GM15510 (cell line): ENCODE data around the gene MSI2.

Experiments used
- POLR2A ChIP-seq: IDR thresholded peaks from 3 replicates; pipeline ENCODE4 v1.6.1; 2011; ENCODE audit warnings: borderline replicate concordance; ENCODE audit not compliant: insufficient read length; ENCODE audit errors: extremely low read depth

Gene MSI2

DNA sequence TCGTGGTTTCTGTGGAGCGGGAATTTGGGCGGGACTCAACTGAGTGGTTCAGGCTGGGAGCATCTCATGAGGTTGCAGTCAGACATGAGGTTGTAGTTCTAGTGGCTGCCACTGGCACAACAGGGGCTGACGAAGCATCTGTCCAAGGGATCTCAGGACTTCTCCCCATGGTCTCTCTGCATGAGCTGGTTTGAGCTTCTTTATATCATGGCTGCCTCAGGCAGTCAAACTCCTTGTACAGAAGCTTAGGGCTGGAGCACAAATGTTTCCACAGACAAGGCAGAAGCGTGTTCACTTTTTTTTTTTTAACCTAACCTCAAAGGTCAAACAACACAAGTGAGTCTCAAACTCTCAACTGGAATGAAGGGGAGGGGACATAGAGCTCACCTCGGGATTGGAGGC is 243.3 kb downstream of the MSI2 start:
- TF ChIP-seq POLR2A = no peak

GRCh38 chr17:57501016-57501415 is 244.7 kb downstream of the MSI2 start:
- no peak for TF ChIP-seq POLR2A

GRCh38 chr17:57502022-57502421 is 245.7 kb downstream of the MSI2 start:
- TF ChIP-seq POLR2A = no peak

GRCh38 chr17:57502811-57503241 is 246.5 kb downstream of the MSI2 start:
- no peak for TF ChIP-seq POLR2A

DNA sequence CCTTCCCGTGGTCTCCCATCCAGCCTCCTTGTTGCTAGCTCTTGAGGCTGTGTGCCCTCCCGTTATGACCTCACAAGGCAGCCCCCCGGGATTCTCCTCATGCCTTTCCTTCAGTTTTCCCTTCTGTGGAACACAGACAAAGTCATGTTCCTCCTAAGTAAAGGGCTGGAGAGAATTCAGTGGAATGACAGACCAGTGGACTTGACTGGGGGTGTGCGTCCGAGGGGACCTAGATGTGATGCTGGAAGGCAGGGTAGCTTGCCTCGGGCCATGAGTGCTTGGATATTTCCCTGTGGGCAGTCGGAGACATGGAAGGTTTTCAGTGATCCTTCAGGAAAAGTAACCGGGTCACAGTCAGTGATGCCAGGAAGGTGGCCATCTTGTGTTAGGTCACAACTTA is 247.9 kb downstream of the MSI2 start:
- TF ChIP-seq POLR2A = no peak

DNA sequence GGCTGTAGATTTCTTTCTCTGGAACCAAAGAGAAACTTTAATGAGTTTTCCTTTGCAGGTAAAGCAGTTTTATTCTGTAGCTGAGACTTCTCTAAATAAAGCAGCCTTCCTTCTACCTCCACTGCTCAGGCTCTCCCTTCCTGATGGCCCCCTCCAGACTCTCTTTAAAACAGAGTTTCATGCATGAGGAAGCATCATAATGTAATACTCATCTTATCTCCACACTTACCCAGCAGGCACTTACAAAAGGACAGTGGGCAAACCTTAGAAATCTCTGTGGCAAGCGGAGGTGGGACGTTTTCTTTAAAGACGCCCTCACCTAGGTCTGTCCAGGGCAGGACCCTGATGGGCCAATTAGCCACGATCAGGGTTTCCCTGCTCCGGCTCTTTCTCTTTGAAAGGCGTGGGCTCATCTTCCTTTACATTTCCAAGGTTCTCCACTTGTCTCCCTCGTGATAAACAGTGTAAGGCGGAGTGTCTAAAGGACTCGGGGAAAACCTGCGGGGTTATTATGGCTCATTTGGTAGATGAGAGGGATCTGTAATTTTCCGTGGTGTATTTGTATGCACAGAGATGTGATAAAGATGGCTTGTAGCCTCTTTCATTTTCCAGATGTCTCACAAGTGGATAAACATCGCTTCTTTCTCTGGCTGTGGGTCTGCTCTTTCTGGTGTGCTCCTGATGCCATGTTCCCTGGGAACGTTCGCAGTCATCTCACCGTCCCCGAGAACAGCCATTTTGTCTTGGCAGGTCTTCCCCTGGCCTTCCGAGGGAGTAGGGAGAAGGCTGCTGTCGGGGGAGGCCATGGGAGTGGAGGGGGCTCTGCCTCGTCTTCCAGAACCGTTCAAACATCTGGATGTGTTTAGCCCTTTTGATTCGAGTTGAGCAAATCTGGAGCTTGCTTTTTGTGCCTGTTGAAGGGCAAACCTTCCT is 249.8 kb downstream of the MSI2 start:
- no peak for TF ChIP-seq POLR2A

GRCh38 chr17:57506774-57507127 is 250.4 kb downstream of the MSI2 start:
- no peak for TF ChIP-seq POLR2A

DNA sequence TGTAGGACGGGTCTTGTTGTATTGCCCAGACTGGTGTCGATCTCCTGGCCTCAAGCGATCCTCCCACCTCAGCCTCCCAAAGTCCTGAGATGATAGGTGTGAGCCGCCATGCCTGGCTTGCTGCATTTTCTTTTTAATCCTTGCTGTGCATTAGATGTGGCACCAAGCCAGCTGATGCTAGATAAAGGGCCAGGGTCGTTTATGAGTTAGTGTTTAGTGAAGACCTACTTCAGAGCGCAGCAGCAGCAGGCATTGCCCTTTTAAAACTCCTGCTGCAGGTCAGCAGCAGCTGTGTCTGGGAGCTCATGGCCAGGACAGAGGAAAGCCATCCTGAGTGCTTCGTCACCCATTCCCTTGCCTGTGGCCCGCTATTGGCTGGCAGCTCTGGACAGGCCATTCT is 251.5 kb downstream of the MSI2 start:
- TF ChIP-seq POLR2A = no peak

GRCh38 chr17:57508671-57509070 is 252.3 kb downstream of the MSI2 start:
- no peak for TF ChIP-seq POLR2A

- TF ChIP-seq POLR2A = no peak
These were observed 255.3 kb downstream of the MSI2 start for GRCh38 chr17:57511475-57512123.

- no peak for TF ChIP-seq POLR2A
These were observed 255.9 kb downstream of the MSI2 start for GRCh38 chr17:57512258-57512657.

- TF ChIP-seq POLR2A = no peak
These were observed 256.4 kb downstream of the MSI2 start for GRCh38 chr17:57512691-57513090.

GRCh38 chr17:57513569-57513968 is 257.2 kb downstream of the MSI2 start:
- TF ChIP-seq POLR2A = no peak

DNA sequence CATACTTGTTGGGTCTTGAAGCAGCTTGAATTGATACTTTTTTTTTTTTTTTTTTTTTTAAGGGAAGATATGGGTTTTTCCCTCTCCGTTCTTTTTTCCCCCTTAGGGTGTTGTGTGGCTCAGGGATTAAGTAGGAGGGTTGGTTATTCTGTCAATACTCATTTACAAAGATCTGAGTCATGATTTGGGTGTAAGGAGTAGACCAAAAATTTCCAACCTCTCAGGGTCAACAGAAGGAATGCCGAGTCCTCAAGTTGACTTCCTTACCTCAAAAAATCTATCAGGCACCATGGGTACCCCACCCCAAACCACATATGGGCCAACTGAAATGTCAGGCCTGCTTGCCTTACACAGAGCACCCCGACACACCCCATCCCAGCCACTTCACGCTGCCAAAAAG is 258.3 kb downstream of the MSI2 start:
- no peak for TF ChIP-seq POLR2A

DNA sequence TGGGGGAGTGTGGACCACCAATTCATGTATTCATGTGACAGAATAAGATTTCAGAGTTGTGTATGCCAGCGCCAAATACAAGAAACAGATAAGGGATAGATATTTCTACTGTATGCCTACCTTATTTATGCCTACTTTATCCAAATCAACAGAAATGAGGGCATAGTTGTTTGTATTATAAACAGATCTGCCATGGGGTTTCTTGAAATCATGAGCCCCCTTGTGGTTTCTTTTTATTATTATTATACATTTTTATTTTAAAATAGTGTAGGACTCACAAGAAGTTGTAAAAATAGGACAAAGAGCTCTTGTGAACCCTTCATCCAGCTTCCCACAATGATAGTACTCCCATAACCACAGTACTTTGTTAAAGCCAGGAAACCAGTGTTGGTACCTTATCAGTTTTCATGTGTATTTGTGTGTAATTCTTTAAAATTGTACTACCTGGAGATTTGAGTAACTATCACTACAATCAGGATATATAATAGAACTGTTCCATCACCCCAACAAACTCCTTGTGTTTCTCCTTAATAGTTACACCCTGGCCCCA is 259.4 kb downstream of the MSI2 start:
- no peak for TF ChIP-seq POLR2A
